Activated effector memory CD4-positive, alpha-beta T cell treated with Interleukin-2 at 50 U/mL for 16 hours (primary cell): ENCODE measurements around the gene YARS1.

Source experiments
- DNase-seq: peaks from one replicate; pipeline ENCODE4 v3.0.0-alpha.2; 2020

The YARS1 gene

GRCh38 chr1:32741413-32742198 is 75.6 kb downstream of the YARS1 start:
- no peak for DNase-seq

- no peak for DNase-seq
Observed at GRCh38 chr1:32741059-32741412, 76.1 kb downstream of the YARS1 start.

GRCh38 chr1:32736812-32737791 is 80.1 kb downstream of the YARS1 start:
- DNase-seq: no peak

- DNase-seq: no peak
Observed at GRCh38 chr1:32733582-32734321, 83.4 kb downstream of the YARS1 start.

- DNase-seq: no peak
Observed at GRCh38 chr1:32729254-32730046, 87.7 kb downstream of the YARS1 start.

- DNase-seq: no peak
Observed at GRCh38 chr1:32728413-32729077, 88.6 kb downstream of the YARS1 start.

GRCh38 chr1:32727876-32728275 is 89.3 kb downstream of the YARS1 start:
- no peak for DNase-seq

- no peak for DNase-seq
Observed at GRCh38 chr1:32725615-32725982, 91.6 kb downstream of the YARS1 start.
